Esophagus squamous epithelium (tissue), 5 donors: ENCODE measurements around the gene AHNAK. TPM values are rescaled to one million over a fixed set of nuclear protein-coding genes. Genes with fewer than 3 reads are reported as not detected.
A peak's percentile ranks its signal among the peaks of the same experiment; 100 is the strongest.

Source experiments
- DNase-seq: peaks from one replicate; lab custom pipeline; 2025; lab: John Stamatoyannopoulos, UW
- H3K27ac ChIP-seq, 4 donors: fragments of 200-600 bp; sonication (generic); one replicate each; pipeline ENCODE4 v1.5.1; 2016 to 2019; ENCODE audit warnings: mild to moderate bottlenecking in 1 of 4
- H3K27me3 ChIP-seq, 4 donors: fragments of 200-600 bp; sonication (generic); 1 replicate in 3 of 4; 2 replicates in 1 of 4; pipeline versions ENCODE4 v1.5.1 to v1.6.0; 2017 to 2021; ENCODE audit warnings: antibody characterized with exemption in 1 of 4
- H3K36me3 ChIP-seq, 3 donors: fragments of 200-600 bp; sonication (generic); one replicate each; pipeline ENCODE4 v1.5.1; 2016 to 2019
- H3K4me1 ChIP-seq, 3 donors: fragments of 200-600 bp; sonication (generic); one replicate each; pipeline ENCODE4 v1.5.1; 2017 to 2019
- H3K4me3 ChIP-seq, 4 donors: fragments of 200-600 bp; sonication (generic); 1 replicate in 3 of 4; 2 replicates in 1 of 4; pipeline ENCODE4 v1.5.1; 2016 to 2019; ENCODE audit warnings: mild to moderate bottlenecking in 2 of 4, moderate library complexity in 1 of 4
- H3K9me3 ChIP-seq, 3 donors: fragments of 200-600 bp; sonication (generic); one replicate each; pipeline ENCODE4 v1.5.1; 2016 to 2019
- POLR2A ChIP-seq, 4 donors: fragments of 450-650 bp; IDR thresholded peaks; one replicate each; pipeline ENCODE4 v1.6.1; 2017; ENCODE audit warnings: antibody characterized with exemption in 4 of 4, mild to moderate bottlenecking in 4 of 4, moderate library complexity in 3 of 4
- WGBS, 2 donors: methylation state at CpG; one replicate each; pipeline ENCODE4 v1.1.5; 2018; 5-methylcytosine and 5-hydroxymethylcytosine counted together
- intact Hi-C: fragments of 100-400 bp; cut with DNase I; formaldehyde crosslinking; loops from one replicate; pipeline ENCODE4 v1.15.0; 2022
- total RNA-seq, 4 donors: library from RNA; depleted of rRNA; stranded (reverse); fragments of >200 nt; gene quantifications; one replicate each; pipeline ENCODE4 v1.1.0, GENCODE V29; 2016
- TF ChIP-seq, protein P1 (sequence below), 6 experiments: fragments of 450-650 bp in 4 of 6; fragments of 200-600 bp in 2 of 6; sonication (generic) in 2 of 6; IDR thresholded peaks; one replicate each; pipeline ENCODE4 v1.5.1; 2016 to 2019; ENCODE audit warnings: antibody characterized with exemption in 6 of 6, mild to moderate bottlenecking in 4 of 6, moderate library complexity in 4 of 6
- donor health status: DM: yes; HTN: yes; CAD: no.

The AHNAK gene
- total RNA-seq, 4 donors from 2014 or later, result 695 to 1,250 (median 954) TPM

DNA sequence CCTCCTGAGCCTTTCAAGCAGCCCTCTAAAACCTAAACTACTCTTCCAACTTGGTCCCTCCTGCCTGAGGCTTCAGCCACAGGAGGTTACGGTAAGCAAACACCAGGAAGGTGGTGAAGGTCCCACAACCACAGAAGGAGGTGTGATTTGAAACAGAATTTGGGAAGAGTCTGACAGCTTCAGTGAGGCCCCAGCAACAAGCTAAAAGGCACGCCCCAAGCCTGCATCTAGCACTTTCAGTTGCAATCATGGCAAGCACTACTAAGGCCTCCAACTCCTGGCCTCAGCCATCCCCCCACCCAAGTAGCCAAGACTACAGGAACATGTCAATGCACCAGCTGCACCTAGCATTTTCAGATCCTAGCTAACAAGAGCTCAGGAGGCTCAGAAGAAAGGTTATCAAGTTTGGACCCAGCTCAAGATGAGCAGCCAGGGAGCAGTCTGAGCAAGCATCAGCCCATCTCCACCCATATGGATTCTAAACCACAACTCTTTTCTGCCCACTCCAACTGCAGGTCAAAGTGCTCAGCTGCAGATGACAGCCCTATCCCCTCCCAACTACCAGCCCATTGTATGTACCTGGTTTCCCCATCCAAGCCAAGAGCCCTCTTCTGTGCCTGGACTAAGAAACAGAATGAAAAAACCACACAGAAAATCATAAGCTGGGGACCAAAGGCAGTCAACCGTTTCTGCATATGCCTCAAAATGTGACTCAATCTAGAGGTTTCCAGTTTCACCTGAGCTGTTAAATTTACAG, 10.4 kb upstream of the AHNAK start:
- no peak for TF ChIP-seq POLR2A (IDR thresholded peaks at IDR 0.05)
- Histone ChIP-seq H3K27me3 (no peaks in the 10 kb centered on the region), H3K4me3 (peak overlapping the region in 2 of 4 donors; percentile 7 to 43), H3K36me3 (peaks cover 0 to 35% (median 12%) of the 10 kb centered on the region in 3 donors), H3K4me1 (peaks cover 69 to 100% (median 95%) of the 10 kb centered on the region in 3 donors), H3K27ac (peak overlapping the region; percentile 92 to 95 (median 94)), H3K9me3 (no peaks in the 10 kb centered on the region)
- DNase-seq, result no peak
- intact Hi-C loops, result loop anchor here (5.0 kb wide), 1 partner anchor 160 kb away; no protein-coding TSS in a partner anchor
- whole genome bisulfite sequencing, 2 donors, result 6 to 34% methylated on average over 1 to 2 of the region's 3 CpGs

DNA sequence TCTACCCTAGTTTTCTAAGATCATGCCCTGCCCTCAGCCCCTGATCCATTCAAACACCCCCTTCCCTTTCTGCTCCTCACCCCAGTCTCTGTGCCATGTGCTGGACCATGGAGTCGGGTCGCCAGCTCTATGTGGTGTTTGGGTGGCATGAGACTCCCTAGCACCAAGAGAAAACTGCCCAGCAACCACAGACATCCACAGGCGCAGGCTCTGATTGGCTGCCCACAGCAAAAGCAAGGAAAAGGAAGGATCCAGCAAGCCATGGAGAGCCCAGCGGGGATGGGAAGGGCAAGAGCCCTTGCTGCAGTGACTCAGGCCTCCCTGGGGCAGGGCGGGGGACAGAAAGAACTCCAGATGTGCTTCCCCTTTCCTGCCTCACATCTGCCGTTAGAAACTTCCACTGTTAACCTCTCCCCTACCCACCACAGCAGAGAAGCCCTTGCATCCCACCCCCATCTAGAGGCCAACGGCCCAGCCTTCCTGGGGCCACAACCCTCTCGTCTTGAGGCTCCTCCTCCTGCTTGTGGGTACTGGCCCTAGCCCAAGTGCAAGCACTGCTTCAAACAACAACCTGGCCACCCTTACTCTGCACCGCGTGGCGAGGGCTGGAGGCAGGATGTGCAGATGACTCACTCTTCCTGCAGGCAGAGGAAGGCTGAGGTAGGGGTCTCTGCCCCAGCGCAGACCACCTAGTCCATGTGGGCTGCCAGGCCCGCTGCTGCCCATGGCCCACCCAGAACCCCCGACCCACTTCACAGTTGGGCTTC, 9.7 kb upstream of the AHNAK start:
- no peak for TF ChIP-seq POLR2A (IDR thresholded peaks at IDR 0.05)
- TF ChIP-seq, protein P1, sequence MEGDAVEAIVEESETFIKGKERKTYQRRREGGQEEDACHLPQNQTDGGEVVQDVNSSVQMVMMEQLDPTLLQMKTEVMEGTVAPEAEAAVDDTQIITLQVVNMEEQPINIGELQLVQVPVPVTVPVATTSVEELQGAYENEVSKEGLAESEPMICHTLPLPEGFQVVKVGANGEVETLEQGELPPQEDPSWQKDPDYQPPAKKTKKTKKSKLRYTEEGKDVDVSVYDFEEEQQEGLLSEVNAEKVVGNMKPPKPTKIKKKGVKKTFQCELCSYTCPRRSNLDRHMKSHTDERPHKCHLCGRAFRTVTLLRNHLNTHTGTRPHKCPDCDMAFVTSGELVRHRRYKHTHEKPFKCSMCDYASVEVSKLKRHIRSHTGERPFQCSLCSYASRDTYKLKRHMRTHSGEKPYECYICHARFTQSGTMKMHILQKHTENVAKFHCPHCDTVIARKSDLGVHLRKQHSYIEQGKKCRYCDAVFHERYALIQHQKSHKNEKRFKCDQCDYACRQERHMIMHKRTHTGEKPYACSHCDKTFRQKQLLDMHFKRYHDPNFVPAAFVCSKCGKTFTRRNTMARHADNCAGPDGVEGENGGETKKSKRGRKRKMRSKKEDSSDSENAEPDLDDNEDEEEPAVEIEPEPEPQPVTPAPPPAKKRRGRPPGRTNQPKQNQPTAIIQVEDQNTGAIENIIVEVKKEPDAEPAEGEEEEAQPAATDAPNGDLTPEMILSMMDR (IDR thresholded peaks at IDR 0.05), result no peak
- peak overlapping the region; percentile 92 to 95 (median 94) for H3K27ac ChIP-seq
- no peaks in the 10 kb centered on the region for H3K27me3 ChIP-seq
- intact Hi-C loops, result loop anchor here (5.0 kb wide), 1 partner anchor 159 kb away; no protein-coding TSS in a partner anchor
- no peaks in the 10 kb centered on the region for H3K9me3 ChIP-seq
- H3K4me1 ChIP-seq, result peaks cover 77 to 100% (median 97%) of the 10 kb centered on the region in 3 donors
- peaks cover 0 to 29% (median 12%) of the 10 kb centered on the region in 3 donors for H3K36me3 ChIP-seq
- DNase-seq, result peak; percentile 75
- peak overlapping the region in 3 of 4 donors; percentile 7 to 43 (median 22) for H3K4me3 ChIP-seq
- WGBS, 2 donors, result 1 to 8% methylated on average over 9 to 10 of the region's 14 CpGs

DNA sequence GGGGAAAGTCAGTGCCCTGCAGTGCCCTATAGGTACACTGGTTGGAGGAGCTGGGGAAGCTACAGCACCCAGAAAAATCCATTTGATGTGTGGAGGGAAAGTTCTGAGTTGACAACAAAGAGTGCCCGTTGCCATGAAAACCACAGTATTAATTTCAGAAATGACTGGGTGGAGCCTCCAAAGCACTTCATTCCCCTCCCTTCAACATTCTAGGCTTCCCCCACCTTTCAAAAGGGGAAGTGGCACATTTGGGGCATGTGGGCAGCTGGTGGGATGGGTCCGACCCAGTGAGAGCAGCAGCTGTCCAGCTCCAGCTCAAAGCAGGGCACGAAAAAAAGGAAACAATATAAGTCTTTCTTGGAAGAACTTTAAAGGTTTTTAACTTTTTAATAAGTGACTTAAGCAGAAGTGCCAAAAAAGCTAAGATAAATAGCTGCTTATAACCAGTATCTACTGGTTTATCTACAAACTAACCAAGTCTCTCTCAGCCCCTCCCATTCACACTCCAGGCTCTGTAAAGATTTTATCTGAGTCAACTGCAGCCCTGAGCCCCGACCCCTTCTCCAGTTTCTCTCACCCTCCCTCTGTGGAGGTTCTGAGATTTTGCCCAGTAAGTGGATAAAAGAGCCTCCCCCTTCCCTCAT, 9.0 kb upstream of the AHNAK start:
- Histone ChIP-seq H3K4me1 (peaks cover 74 to 100% (median 94%) of the 10 kb centered on the region in 3 donors), H3K27me3 (no peaks in the 10 kb centered on the region), H3K27ac (peak overlapping the region; percentile 92 to 95 (median 94)), H3K9me3 (no peaks in the 10 kb centered on the region), H3K4me3 (peak overlapping the region in 3 of 4 donors; percentile 7 to 43 (median 22)), H3K36me3 (peaks cover 0 to 29% (median 12%) of the 10 kb centered on the region in 3 donors)
- TF ChIP-seq, protein P1 (IDR thresholded peaks at IDR 0.05), result no peak
- intact Hi-C loops, result loop anchor here (5.0 kb wide), 1 partner anchor 158 kb away; no protein-coding TSS in a partner anchor
- WGBS, 2 donors, result 3 to 4% methylated on average over 4 of the region's 4 CpGs
- DNase-seq, result no peak

DNA sequence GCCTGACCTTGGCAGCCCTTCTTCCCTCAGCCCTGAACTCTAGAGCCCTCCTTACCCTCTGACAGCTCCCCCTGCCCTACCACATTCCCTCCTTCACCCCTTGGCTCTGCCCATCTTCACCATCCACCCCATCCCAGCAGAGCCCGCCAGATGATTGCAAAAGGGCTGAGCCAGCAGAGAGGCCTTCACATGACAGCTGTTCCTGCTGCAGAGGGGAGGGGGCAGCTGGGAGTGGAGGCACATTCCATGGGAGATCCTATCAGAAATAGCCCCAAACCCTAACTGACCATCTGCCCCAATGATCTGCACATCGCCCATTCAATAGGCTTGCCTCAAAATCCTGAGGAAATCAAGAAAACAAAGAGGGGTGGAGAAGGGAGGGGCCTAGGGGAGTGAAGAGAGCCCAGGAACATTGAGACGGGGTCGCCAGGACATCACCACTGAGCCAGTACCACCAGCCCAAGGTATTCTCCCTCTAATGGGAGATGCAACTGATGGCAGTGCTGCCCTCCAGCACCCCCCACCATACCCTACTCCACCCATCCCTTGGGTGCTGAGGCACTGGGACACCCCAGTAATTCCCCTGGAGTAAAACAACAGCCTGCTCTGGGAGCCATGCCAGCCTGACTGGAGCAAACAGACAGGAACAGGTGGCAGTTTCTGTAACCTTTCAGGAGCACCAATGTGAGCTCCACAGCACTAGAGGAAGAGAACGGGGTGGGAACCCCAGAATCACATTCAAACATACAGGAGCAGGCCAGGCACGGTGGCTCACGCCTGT, 8.0 kb upstream of the AHNAK start:
- no peaks in the 10 kb centered on the region for H3K27me3 ChIP-seq
- 35 to 58% methylated on average over 5 to 6 of the region's 7 CpGs for WGBS, 2 donors
- H3K36me3 ChIP-seq, result peaks cover 0 to 22% (median 8%) of the 10 kb centered on the region in 3 donors
- no peak for TF ChIP-seq POLR2A (IDR thresholded peaks at IDR 0.05)
- TF ChIP-seq, protein P1 (IDR thresholded peaks at IDR 0.05), result no peak
- no peak for DNase-seq
- intact Hi-C loops, result loop anchor here (5.0 kb wide), 1 partner anchor 157 kb away; no protein-coding TSS in a partner anchor
- H3K27ac ChIP-seq, result peak overlapping the region; percentile 92 to 95 (median 94)
- H3K4me1 ChIP-seq, result peaks cover 73 to 100% (median 89%) of the 10 kb centered on the region in 3 donors
- H3K9me3 ChIP-seq, result no peaks in the 10 kb centered on the region
- H3K4me3 ChIP-seq, result peak overlapping the region in 1 of 4 donors; percentile 52
